DMS79 (cell line): Measurements from ENCODE around the gene LRP10.

Experiments
- DNase-seq: peaks from one replicate; lab custom pipeline; 2025; lab: John Stamatoyannopoulos, UW

LRP10 gene

DNA sequence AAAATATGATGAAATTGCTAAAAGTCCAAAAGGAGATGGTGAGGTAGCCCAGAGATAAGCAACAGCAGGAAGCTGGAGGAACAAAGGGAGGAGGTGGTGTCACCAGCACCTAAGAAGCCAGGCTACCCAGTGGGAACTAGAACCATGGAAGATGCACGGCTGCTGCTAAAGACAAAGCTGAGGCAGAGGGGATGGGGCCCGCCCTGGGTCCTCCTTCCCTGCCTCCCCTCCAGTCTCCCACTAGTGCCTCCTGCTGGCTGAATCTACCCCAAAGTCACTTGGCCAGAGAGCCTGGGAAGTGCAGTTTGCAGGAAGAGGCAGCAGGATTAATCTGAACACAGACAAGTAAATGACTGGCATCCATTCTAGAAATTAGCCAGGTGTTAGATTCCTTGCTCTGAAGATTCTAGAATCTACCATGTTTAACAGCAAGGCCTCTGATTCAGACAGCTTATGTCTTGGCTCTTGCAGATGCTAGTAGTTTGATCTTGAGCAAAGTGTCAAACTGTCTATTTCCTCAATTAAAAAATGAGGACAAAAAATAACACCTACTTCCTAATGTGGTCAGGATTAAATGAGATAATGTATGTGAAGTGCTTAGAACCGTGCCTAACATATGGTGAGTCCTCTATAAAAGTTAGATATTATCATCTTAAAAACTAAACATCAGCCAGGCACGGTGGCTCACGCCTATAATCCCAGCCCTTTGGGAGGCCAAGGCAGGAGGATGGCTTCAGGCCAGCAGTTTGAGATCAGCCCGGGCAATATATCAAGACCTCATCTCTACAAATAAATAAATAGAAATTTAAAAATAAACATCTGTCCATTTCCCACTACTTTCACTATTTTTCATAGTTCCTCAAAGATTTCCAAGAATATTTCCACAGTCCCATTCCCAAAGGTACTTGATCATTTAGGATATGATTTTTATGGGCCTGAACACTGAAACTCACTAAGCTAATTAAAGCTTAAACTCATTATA is 5.8 kb upstream of the LRP10 start:
- no peak for DNase-seq

DNA sequence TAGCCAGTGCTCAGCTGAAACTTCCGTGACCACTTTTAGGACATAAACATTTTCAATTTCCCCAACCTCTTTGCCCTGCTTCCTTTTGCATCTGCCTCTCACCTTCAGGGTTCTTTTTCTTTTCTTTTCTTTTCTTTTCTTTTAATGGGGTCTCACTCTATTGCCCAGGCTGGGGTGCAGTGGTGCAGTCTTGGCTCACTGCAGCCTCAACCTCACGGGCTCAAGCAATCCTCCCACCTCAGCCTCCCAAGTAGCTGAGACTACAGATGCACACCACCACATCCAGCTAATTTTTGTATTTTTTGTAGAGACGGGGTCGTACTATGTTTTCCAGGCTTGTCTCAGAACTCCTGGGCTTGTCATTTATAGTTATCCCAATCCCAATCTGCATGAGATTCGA is 4.7 kb upstream of the LRP10 start:
- DNase-seq: no peak

DNA sequence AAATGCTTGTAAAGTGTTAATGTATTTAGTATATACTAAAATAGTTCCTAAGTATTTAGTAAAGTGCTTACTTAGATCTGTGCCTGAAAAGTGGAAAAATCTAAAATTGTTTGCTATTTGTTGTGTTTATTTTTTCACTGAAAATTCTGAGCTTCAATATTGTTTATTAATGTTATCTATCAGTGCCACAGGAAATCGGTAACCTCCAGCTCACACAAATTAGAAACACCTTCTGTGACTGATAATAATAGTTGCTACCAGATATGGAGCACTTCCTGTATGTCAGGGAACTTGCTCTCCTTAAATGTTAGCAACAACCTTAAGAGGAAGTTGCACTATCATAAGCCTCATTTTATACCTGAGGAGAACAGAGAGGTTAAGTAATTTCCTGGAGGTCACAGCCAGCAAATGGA is 723 bp upstream of the LRP10 start:
- DNase-seq: no peak

- DNase-seq: peak; percentile 83
Observed at GRCh38 chr14:22872033-22872832, 693 bp downstream of the LRP10 start.

- no peak for DNase-seq
Observed at GRCh38 chr14:22872833-22873520, 1.4 kb downstream of the LRP10 start.

DNA sequence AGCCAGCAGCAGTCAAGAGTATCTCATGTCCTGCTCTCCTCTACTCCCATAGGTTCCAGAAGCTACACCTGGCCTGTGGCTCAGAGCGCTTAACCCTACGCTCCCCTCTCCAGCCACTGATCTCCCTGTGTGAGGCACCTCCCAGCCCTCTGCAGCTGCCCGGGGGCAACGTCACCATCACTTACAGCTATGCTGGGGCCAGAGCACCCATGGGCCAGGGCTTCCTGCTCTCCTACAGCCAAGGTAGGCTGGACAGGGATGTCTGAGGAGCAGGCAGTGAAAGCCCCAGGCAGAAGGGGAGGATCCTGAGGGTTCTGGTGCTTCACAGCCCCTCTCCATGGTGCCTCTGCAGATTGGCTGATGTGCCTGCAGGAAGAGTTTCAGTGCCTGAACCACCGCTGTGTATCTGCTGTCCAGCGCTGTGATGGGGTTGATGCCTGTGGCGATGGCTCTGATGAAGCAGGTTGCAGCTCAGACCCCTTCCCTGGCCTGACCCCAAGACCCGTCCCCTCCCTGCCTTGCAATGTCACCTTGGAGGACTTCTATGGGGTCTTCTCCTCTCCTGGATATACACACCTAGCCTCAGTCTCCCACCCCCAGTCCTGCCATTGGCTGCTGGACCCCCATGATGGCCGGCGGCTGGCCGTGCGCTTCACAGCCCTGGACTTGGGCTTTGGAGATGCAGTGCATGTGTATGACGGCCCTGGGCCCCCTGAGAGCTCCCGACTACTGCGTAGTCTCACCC is 3.6 kb downstream of the LRP10 start:
- no peak for DNase-seq

DNA sequence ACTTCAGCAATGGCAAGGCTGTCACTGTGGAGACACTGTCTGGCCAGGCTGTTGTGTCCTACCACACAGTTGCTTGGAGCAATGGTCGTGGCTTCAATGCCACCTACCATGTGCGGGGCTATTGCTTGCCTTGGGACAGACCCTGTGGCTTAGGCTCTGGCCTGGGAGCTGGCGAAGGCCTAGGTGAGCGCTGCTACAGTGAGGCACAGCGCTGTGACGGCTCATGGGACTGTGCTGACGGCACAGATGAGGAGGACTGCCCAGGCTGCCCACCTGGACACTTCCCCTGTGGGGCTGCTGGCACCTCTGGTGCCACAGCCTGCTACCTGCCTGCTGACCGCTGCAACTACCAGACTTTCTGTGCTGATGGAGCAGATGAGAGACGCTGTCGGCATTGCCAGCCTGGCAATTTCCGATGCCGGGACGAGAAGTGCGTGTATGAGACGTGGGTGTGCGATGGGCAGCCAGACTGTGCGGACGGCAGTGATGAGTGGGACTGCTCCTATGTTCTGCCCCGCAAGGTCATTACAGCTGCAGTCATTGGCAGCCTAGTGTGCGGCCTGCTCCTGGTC is 4.3 kb downstream of the LRP10 start:
- no peak for DNase-seq

GRCh38 chr14:22877000-22877501 is 5.5 kb downstream of the LRP10 start:
- DNase-seq: no peak

DNA sequence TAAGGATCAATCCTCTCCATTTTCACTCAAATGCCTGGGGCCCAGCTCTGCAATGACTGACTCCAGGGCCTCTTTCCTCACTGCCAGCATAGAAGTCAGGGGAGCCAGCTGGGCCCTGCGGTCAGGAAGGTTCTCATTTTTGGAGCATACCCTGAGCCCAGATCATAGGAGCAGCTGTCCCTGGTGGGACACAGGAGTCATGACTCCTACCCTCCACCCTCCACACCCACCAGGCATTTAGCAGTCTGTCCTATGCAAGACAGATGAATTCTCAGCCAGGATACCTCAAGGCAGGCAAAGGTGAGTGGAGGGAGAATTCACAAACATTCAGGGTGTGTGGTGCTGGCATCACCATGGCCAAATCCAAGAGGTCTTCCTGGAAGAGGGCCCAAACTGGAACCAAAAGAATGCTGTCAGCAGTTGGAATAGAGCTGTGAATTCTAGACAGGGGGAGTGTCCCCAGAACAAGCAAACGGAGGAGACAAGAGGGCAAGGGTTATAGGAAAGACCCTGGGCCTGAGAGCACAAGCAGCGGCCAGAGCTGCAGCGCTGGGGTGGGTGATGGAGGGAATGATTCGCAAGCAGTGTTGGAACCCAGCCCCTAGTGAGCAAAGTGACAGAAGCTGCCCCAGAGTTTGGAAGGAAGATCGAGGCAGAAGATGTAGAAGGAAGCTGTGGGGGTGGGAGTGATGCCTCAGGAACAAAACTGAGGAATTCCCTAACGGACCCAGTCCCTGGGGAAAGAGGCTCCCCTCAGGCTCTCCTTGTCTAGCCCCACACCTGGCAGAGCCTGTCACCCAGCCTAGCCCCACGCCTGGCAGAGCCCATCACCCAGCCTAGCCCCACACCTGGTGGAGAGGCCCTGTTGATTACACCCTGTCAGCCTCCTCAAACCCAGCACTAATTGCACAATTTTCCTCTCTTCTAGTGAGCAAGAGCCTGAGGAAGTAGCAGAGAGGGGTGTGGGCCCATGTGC is 7.0 kb downstream of the LRP10 start:
- no peak for DNase-seq

- DNase-seq: no peak
Observed at GRCh38 chr14:22882064-22882463, 10.5 kb downstream of the LRP10 start.

DNA sequence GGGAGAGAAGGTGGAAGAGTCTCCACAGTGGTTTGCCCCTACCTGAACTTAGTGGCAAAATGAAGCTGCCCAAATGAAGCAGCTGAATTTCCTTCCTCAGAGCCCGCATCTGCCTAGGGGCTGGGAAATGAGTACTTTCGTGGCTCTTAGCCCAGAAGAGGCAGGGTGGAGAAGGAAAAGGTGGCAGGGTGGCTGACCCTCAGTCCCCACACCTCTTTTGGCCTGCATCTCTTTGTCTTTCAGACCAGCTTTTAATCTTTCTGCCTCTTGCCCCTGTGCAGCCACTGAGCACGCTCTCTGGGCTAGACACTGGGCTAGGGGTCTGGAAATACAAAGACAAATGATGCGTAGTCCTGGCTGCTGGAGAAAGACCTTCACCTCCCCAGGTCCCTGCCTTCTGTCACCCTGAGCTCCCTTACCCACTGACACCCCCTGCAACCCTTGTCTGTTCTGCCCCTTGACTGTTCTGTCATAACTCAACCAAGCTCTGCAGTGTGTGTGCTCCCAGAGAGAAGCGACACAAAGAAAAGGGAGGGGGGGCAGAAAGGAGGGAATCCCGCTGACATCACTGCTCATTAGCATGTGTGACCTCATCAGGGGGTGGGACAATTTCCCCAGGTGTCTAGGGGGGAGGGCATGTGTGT is 11.1 kb downstream of the LRP10 start:
- peak; percentile 89 for DNase-seq

DNA sequence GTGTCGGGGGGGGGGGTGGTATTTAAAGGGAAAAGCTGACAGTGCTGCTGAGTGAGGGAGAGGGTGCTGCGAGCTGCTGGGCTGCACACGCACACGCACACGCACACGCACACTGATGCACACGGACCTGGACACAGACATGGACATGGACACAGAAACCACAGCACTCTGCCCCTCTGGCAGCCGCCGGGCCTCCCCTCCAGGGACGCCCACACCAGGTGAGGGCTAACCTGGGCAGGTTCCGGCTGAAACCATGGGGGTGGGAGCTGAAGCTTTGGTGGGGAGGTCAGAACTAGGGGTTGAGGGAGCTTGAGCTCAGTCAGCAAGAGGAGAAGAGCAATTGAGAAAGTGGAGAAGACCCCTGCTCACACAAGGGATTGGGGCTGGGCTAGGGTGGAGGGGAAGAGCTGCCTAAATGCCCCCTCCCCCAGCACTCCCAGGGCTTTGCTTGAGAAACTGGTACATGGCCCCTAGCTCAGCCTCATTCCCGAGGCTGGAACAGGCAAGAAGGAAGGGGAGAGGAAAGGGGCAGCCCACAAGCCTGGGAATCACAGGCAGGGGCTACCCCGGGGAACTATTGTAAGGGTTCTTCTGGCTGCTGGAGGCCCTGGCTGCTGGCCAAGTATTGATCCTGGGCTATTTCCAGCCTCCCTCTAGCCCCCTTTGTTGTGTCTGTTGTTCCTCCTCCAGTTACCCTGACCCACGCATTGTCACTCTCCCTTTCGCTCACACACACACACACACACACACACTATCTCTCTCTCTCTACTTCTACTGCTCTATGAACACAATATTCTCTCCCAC is 11.8 kb downstream of the LRP10 start, which contains the start of gene REM2:
REM2 (plus strand) TSS at position 50 of the 804 bp plus-strand sequence; CDS start at position 116, 66 bp downstream.
- DNase-seq: peak; percentile 37

DNA sequence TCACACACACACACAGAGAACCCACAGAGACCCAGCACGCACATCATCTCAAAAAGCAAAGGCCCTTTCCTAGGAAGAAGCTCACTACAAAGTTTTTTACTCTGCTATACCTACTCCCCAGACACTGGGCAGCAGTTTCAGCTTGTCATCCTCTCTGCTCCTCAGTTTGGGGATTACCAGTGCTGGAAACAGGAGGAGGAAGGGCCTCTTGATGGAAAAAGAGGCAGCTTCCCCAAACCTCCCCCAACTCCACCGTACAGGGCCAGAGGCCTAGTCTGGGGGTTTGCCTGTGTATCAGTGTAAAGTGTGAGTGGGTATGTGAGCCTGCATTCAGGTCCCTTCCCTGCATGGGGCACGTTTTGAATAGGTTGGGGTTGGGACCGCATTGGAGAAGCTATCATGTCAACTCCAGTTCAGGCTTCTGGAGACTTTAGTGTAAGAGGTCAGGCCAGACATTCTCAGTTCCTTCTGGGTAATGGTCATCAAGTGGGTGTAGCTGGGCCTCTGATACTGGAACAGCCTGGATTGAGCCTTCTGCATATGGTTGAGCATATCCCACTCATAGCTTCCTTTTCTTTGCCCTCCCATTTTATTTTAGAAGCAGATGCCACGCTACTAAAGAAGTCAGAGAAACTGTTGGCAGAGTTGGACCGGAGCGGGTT is 12.7 kb downstream of the LRP10 start:
- no peak for DNase-seq

GRCh38 chr14:22884738-22885523 is 13.4 kb downstream of the LRP10 start:
- no peak for DNase-seq

DNA sequence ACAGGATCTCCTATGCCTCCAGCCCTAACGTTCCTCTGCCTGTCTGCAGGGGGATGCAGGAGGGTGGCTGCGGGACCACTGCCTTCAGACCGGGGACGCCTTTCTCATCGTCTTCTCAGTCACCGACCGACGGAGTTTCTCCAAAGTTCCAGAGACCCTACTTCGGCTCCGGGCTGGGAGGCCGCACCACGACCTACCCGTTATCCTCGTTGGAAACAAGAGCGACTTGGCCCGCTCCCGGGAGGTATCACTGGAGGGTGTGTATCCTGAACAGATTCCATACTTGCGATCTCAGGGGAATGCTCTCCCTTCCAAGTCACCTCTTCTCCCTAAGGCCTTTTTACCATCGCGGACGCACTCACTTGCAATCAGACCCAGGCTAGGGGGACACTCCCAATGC is 14.4 kb downstream of the LRP10 start:
- no peak for DNase-seq

DNA sequence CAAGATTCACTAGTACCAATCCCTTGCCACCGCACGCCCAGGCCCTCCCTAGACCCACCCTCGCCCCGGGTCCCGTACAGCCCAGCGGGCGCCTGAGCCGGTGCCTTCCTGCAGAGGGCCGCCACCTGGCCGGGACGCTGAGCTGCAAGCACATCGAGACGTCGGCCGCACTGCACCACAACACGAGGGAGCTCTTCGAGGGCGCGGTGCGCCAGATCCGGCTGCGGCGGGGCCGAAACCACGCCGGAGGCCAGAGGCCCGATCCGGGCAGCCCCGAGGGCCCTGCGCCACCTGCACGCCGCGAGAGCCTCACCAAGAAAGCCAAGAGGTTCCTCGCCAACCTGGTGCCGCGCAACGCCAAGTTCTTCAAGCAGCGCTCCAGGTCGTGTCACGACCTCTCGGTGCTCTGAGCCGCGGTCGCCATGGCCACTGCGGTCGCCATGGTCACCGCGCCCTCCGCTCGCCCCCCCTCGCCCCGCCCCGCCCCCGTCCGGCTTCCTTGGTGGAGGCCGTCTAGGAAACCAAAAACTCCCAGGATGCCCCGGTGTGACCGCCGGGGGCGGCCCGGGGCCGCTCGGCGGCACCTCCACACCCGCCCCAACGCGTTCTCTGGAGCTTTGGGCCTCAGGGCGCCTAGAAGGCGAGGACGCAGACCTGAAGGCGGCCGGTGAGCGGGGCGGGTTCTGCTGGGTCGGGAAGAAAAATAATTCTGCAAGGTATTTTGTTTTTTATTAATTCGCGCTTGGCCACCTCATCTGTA is 15.1 kb downstream of the LRP10 start:
- peak; percentile 92 for DNase-seq
